ENCODE measurements around the gene TIMELESS. TPM values are rescaled to one million over a fixed set of nuclear protein-coding genes. Genes with fewer than 3 reads are reported as not detected.
"Not testable (repeated sequence)": the region's sequence is repeated elsewhere in the genome, so short reads cannot be mapped to it uniquely, and the experiment has no call there.

The TIMELESS gene
- total RNA-seq, 1 experiment from 2014 or later, result 47.0 TPM

- intact Hi-C loops (cut with micrococcal nuclease); H3K27me3 ChIP-seq (ENCODE audit: insufficient read depth, low read length); H3K4me2 ChIP-seq (ENCODE audit: low read length); POLR2A ChIA-PET; H3K4me3 ChIP-seq (replicated peaks in 1 of 2; ENCODE audit: low read depth in 1 of 2, low read length in 2 of 2); H3K36me3 ChIP-seq (ENCODE audit: control insufficient read depth in 1 of 2, insufficient read depth in 2 of 2, low read length in 2 of 2); H3K27ac ChIP-seq (ENCODE audit: low read depth, low read length); ATAC-seq; BruUV-seq (replicated peaks); H3K9me2 ChIP-seq (ENCODE audit: insufficient read depth); RAD21 ChIA-PET (ENCODE audit: low non-redundant PET in 1 of 2, low total read pairs in 2 of 2, uncharacterized antibody in 2 of 2, unreplicated experiment in 2 of 2); DNase-seq (ENCODE audit: low read depth, low spot score); CTCF ChIA-PET; H3K79me2 ChIP-seq (ENCODE audit: insufficient read depth, low read length); H4K20me1 ChIP-seq (ENCODE audit: insufficient read depth); H3K9ac ChIP-seq (ENCODE audit: low read length); H2AFZ ChIP-seq (ENCODE audit: low read depth, low read length, poor library complexity, severe bottlenecking); H3K9me3 ChIP-seq (ENCODE audit: control insufficient read depth in 1 of 2, insufficient read depth in 1 of 2, low read depth in 1 of 2, low read length in 2 of 2); H3K4me1 ChIP-seq (ENCODE audit: control insufficient read depth in 1 of 2, insufficient read depth in 2 of 2, low read length in 2 of 2): not testable (repeated sequence)
Observed at GRCh38 chr12:56493409-56494105, 44.3 kb upstream of the TIMELESS start.

GRCh38 chr12:56490360-56490759 is 41.1 kb upstream of the TIMELESS start:
- intact Hi-C loops (cut with micrococcal nuclease), result no loop called here
- Histone ChIP-seq H3K4me1 (ENCODE audit: control insufficient read depth in 1 of 2, insufficient read depth in 2 of 2, low read length in 2 of 2) (no peaks in the 10 kb centered on the region), H3K9me2 (ENCODE audit: insufficient read depth) (no peaks in the 10 kb centered on the region), H3K36me3 (ENCODE audit: control insufficient read depth in 1 of 2, insufficient read depth in 2 of 2, low read length in 2 of 2) (no peaks in the 10 kb centered on the region), H3K9ac (ENCODE audit: low read length) (no peak overlapping the region), H2AFZ (ENCODE audit: low read depth, low read length, poor library complexity, severe bottlenecking) (no peak overlapping the region), H3K4me2 (ENCODE audit: low read length) (no peak overlapping the region), H3K9me3 (ENCODE audit: control insufficient read depth in 1 of 2, insufficient read depth in 1 of 2, low read depth in 1 of 2, low read length in 2 of 2) (no peaks in the 10 kb centered on the region; a peak in 2 of 4 replicates), H3K27ac (ENCODE audit: low read depth, low read length) (no peak overlapping the region), H3K79me2 (ENCODE audit: insufficient read depth, low read length) (no peaks in the 10 kb centered on the region), H4K20me1 (ENCODE audit: insufficient read depth) (no peaks in the 10 kb centered on the region), H3K4me3 (replicated peaks in 1 of 2; ENCODE audit: low read depth in 1 of 2, low read length in 2 of 2) (no peak overlapping the region), H3K27me3 (ENCODE audit: insufficient read depth, low read length) (peaks cover 6% of the 10 kb centered on the region; the same call in 1 of the 2 replicates)
- BruUV-seq (replicated peaks), result no TSS peak
- ChIA-PET RAD21 (ENCODE audit: low non-redundant PET in 1 of 2, low total read pairs in 2 of 2, uncharacterized antibody in 2 of 2, unreplicated experiment in 2 of 2) (no interaction called here), CTCF (no interaction called here), POLR2A (interaction anchor here (1.1 kb wide), 1 partner anchor 16 kb away, joined by 3 read pairs; no protein-coding TSS in a partner anchor)
- TF ChIP-seq EGR1 (IDR thresholded peaks at IDR 0.05; ENCODE audit: low read depth) (no peak), REST (IDR thresholded peaks at IDR 0.05; ENCODE audit: low read depth) (no peak), ELF1 (IDR thresholded peaks at IDR 0.05; ENCODE audit: borderline replicate concordance, low read depth) (no peak), TCF7L2 (IDR thresholded peaks at IDR 0.05; ENCODE audit: borderline replicate concordance, extremely low read depth, insufficient read depth, insufficient read length) (no peak), RAD21 (IDR thresholded peaks at IDR 0.05; ENCODE audit: low read depth) (no peak), SRF (IDR thresholded peaks at IDR 0.05; ENCODE audit: low read depth) (no peak), CBX3 (IDR thresholded peaks at IDR 0.05; ENCODE audit: low read depth) (no peak)
- TF ChIP-seq, protein P1, sequence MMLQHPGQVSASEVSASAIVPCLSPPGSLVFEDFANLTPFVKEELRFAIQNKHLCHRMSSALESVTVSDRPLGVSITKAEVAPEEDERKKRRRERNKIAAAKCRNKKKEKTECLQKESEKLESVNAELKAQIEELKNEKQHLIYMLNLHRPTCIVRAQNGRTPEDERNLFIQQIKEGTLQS (IDR thresholded peaks at IDR 0.05), result no peak
- DNase-seq (ENCODE audit: low read depth, low spot score) (no peak), ATAC-seq (no peak)

Measured in HCT116 (cell line).